ENCODE measurements around the gene CHD8.

- no peak for TF ChIP-seq POLR2A (IDR thresholded peaks at IDR 0.05; ENCODE audit: low read length)
- TF ChIP-seq GATA1 (IDR thresholded peaks at IDR 0.05; ENCODE audit: low read depth, low read length) = no peak
Measured at GRCh38 chr14:21419528-21419927, 36.4 kb downstream of the CHD8 start.
